Activated CD4-positive, alpha-beta memory T cell treated with anti-CD3 and anti-CD28 coated beads for 36 hours (primary cell): Measurements from ENCODE around the gene BPTF. TPM values are rescaled to one million over a fixed set of nuclear protein-coding genes. Genes with fewer than 3 reads are reported as not detected.
"Not testable (repeated sequence)": the region's sequence is repeated elsewhere in the genome, so short reads cannot be mapped to it uniquely, and the experiment has no call there.

Experiments
- CTCF ChIA-PET: fragments of 350-600 bp; sonication (Branson Sonifier 250); formaldehyde crosslinking; loops from one replicate; lab custom pipeline; 2021; ENCODE audit warnings: antibody characterized with exemption, inconsistent platforms; lab: Charles Lee
- POLR2A ChIA-PET: fragments of 350-600 bp; sonication (Branson Sonifier 250); formaldehyde crosslinking; loops from one replicate; lab custom pipeline; 2021; ENCODE audit warnings: antibody characterized with exemption; lab: Charles Lee
- DNase-seq: peaks from one replicate; pipeline ENCODE4 v3.0.0-alpha.2; 2020
- H3K27ac Mint-ChIP-seq: one replicate; pipeline ENCODE4 v1.8.0; 2021; ENCODE audit warnings: mixed read lengths
- H3K27me3 Mint-ChIP-seq: one replicate; pipeline ENCODE4 v1.8.0; 2021; ENCODE audit warnings: mixed read lengths
- H3K36me3 Mint-ChIP-seq: one replicate; pipeline ENCODE4 v1.8.0; 2021; ENCODE audit warnings: mixed read lengths
- H3K4me1 Mint-ChIP-seq: one replicate; pipeline ENCODE4 v1.8.0; 2021; ENCODE audit warnings: low read depth, mixed read lengths
- H3K4me3 Mint-ChIP-seq: one replicate; pipeline ENCODE4 v1.8.0; 2021; ENCODE audit warnings: mild to moderate bottlenecking, mixed read lengths
- H3K9me3 Mint-ChIP-seq: one replicate; pipeline ENCODE4 v1.8.0; 2021; ENCODE audit warnings: mixed read lengths
- intact Hi-C: fragments of 100-400 bp; cut with micrococcal nuclease; formaldehyde crosslinking; loops from one replicate; pipeline ENCODE4 v1.15.1; 2023
- total RNA-seq, 2 experiments: library from RNA; stranded (reverse); gene quantifications; one replicate each; pipeline ENCODE4 v1.2.3, GENCODE V29; 2021

BPTF gene
- total RNA-seq, 2 experiments from 2014 or later, result 67.6 to 71.4 TPM

GRCh38 chr17:68020791-68021190 is 195.5 kb downstream of the BPTF start:
- H3K36me3 Mint-ChIP-seq, H3K4me1 Mint-ChIP-seq, H3K27me3 Mint-ChIP-seq, DNase-seq, H3K9me3 Mint-ChIP-seq: not testable (repeated sequence)
- intact Hi-C loops, result loop anchor here (1.0 kb wide), 1 partner anchor 15 kb away; the partner anchor contains the start of gene KPNA2
- POLR2A ChIA-PET, result interaction anchor here (1.1 to 1.9 kb wide), 4 partner anchors 16 to 441 kb away, joined by 4 to 21 read pairs (median 10); partner anchors contain the start of genes C17orf58 and KPNA2
- H3K4me3 Mint-ChIP-seq, result peak overlapping the region; percentile 86
- CTCF ChIA-PET, result interaction anchor here (1.5 to 1.7 kb wide), 2 partner anchors 10 to 24 kb away, joined by 5 to 16 read pairs; partner anchors contain the start of gene C17orf58
- H3K27ac Mint-ChIP-seq, result peak overlapping the region; percentile 75

GRCh38 chr17:68021963-68022362 is 196.7 kb downstream of the BPTF start:
- intact Hi-C loops, result no loop called here
- Mint-ChIP-seq H3K4me1 (peaks cover 9% of the 10 kb centered on the region), H3K4me3 (no peak overlapping the region), H3K36me3 (peaks cover 4% of the 10 kb centered on the region), H3K27ac (no peak overlapping the region), H3K27me3 (peaks cover 2% of the 10 kb centered on the region), H3K9me3 (peaks cover 2% of the 10 kb centered on the region)
- no peak for DNase-seq
- CTCF ChIA-PET, result interaction anchor here (1.1 to 1.6 kb wide), 2 partner anchors 10 to 15 kb away, joined by 3 to 4 read pairs; no protein-coding TSS in a partner anchor
- POLR2A ChIA-PET, result no interaction called here

GRCh38 chr17:68022547-68022946 is 197.2 kb downstream of the BPTF start:
- intact Hi-C loops, H3K4me3 Mint-ChIP-seq, H3K4me1 Mint-ChIP-seq, POLR2A ChIA-PET, H3K9me3 Mint-ChIP-seq, H3K27ac Mint-ChIP-seq, H3K27me3 Mint-ChIP-seq, DNase-seq, H3K36me3 Mint-ChIP-seq: not testable (repeated sequence)
- CTCF ChIA-PET, result interaction anchor here (1.1 to 1.6 kb wide), 2 partner anchors 11 to 14 kb away, joined by 3 to 4 read pairs; no protein-coding TSS in a partner anchor

GRCh38 chr17:68029512-68030215 is 204.4 kb downstream of the BPTF start:
- ChIA-PET CTCF (interaction anchor here (0.6 to 2.2 kb wide), 2 partner anchors 18 to 67 kb away, joined by 3 to 6 read pairs; no protein-coding TSS in a partner anchor), POLR2A (interaction anchor here (1.2 kb wide), 1 partner anchor 10 kb away, joined by 4 read pairs; no protein-coding TSS in a partner anchor)
- Mint-ChIP-seq H3K9me3 (no peaks in the 10 kb centered on the region), H3K4me1 (no peaks in the 10 kb centered on the region), H3K36me3 (no peaks in the 10 kb centered on the region), H3K4me3 (no peak overlapping the region), H3K27me3 (no peaks in the 10 kb centered on the region), H3K27ac (no peak overlapping the region)
- DNase-seq, result no peak
- intact Hi-C loops, result no loop called here

Other genes starting within 250 kb of the BPTF start
- 10 to 100 TPM; 59.5 to 62.0 TPM for gene NOL11, start 107.6 kb upstream of the BPTF start, total RNA-seq
- 10 to 100 TPM; 29.8 to 31.1 TPM for gene C17orf58, start 171.0 kb downstream of the BPTF start, total RNA-seq
- 100 to 1,000 TPM; 225 to 229 TPM for gene KPNA2, start 210.2 kb downstream of the BPTF start, total RNA-seq